ENCODE measurements around the gene NUP133. TPM values are rescaled to one million over a fixed set of nuclear protein-coding genes. Genes with fewer than 3 reads are reported as not detected.
"Not testable (repeated sequence)": the region's sequence is repeated elsewhere in the genome, so short reads cannot be mapped to it uniquely, and the experiment has no call there.

NUP133 gene
- total RNA-seq, 1 donor from 2014 or later: 9.3 TPM

DNA sequence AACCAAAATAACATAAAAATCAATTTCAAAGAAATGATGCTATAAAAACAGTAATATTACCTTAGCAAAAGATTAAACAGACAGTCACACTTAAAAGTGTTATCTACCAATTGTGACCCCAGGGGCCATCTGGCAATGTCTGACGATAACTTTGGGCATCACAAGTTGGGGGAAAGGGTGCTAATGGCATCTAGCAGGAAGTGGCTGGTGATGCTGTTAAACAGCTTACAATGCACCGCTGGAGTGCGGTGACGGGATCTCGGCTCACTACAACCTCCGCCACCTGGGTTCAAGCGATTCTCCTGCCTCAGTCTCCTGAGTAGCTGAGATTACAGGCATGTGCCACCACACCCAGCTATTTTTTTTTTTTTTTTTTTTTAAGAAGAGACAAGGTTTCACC, 27.6 kb downstream of the NUP133 start:
- Histone ChIP-seq H3K9me3 (no peaks in the 10 kb centered on the region), H3K4me1 (no peaks in the 10 kb centered on the region), H3K27me3 (no peaks in the 10 kb centered on the region), H3K27ac (no peak overlapping the region), H3K36me3 (peaks cover 33 to 78% of the 10 kb centered on the region in 2 donors), H3K4me3 (no peak overlapping the region)
- no peak for DNase-seq (ENCODE audit: low spot score in 2 of 2)
- intact Hi-C loops (cut with DNase I): no loop called here
- TF ChIP-seq CTCF (IDR thresholded peaks at IDR 0.05): no peak

GRCh38 chr1:229479660-229480399, 28.3 kb downstream of the NUP133 start:
- no peak for DNase-seq (ENCODE audit: low spot score in 2 of 2)
- H3K9me3 ChIP-seq: no peaks in the 10 kb centered on the region
- H3K27me3 ChIP-seq: no peaks in the 10 kb centered on the region
- H3K4me1 ChIP-seq: no peaks in the 10 kb centered on the region
- H3K36me3 ChIP-seq: peaks cover 31 to 78% of the 10 kb centered on the region in 2 donors
- H3K27ac ChIP-seq: no peak overlapping the region
- no peak for TF ChIP-seq CTCF (IDR thresholded peaks at IDR 0.05)
- intact Hi-C loops (cut with DNase I): no loop called here
- H3K4me3 ChIP-seq: no peak overlapping the region

- H3K36me3 ChIP-seq: peaks cover 33 to 80% of the 10 kb centered on the region in 2 donors
These were observed 29.3 kb downstream of the NUP133 start for GRCh38 chr1:229478852-229479251.

DNA sequence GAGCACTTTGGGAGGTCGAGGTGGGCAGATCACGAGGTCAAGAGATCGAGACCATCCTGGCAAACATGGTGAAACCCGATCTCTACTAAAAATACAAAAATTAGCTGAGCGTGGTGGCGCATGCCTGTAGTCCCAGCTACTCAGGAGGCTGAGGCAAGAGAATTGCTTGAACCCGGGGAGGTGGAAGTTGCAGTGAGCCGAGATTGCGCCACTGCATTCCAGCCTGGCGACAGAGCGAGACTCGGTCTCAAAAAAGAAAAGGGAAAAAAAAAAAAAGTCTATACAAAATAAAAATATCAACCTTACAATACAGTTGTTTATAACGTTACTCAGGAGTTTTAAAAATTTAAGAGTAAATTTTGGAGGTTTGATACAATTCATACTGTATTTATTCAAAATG, 32.3 kb downstream of the NUP133 start:
- H3K27ac ChIP-seq; H3K9me3 ChIP-seq; H3K27me3 ChIP-seq; H3K4me1 ChIP-seq; DNase-seq (ENCODE audit: low spot score in 2 of 2); intact Hi-C loops (cut with DNase I); H3K4me3 ChIP-seq: not testable (repeated sequence)
- peaks cover 46 to 82% of the 10 kb centered on the region in 2 donors for H3K36me3 ChIP-seq

More at GRCh38 chr1:229478852-229479251, 29.3 kb downstream of the NUP133 start:
- Histone ChIP-seq H3K9me3 (no peaks in the 10 kb centered on the region), H3K4me1 (no peaks in the 10 kb centered on the region), H3K27me3 (no peaks in the 10 kb centered on the region), H3K27ac (no peak overlapping the region), H3K4me3 (no peak overlapping the region)
- intact Hi-C loops (cut with DNase I): no loop called here
- DNase-seq (ENCODE audit: low spot score in 2 of 2): no peak
- no peak for TF ChIP-seq CTCF (IDR thresholded peaks at IDR 0.05)

DNA sequence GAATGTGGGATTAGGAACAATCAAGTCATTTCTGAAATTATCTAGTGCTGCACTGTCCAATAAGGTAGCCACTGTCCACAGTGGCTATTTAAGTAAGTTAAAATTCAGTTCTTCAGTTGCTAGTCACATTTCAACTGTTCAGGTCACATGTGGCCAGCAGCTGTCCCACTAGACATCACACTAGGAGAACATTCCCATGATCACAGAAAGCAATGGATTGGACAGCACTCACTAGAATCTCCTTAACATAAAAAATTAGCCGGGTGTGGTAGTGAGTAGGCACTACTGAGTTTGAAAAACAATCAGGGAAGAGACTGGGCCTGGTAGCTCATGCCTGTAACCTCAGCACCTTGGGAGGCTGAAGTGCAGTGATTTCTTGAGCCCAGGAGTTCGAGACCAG, 33.6 kb downstream of the NUP133 start:
- no peak overlapping the region for H3K27ac ChIP-seq
- H3K4me3 ChIP-seq: no peak overlapping the region
- intact Hi-C loops (cut with DNase I): no loop called here
- H3K36me3 ChIP-seq: peaks cover 48 to 83% of the 10 kb centered on the region in 2 donors
- H3K9me3 ChIP-seq: no peaks in the 10 kb centered on the region
- H3K27me3 ChIP-seq: no peaks in the 10 kb centered on the region
- no peaks in the 10 kb centered on the region for H3K4me1 ChIP-seq
- DNase-seq (ENCODE audit: low spot score in 2 of 2): no peak
- no peak for TF ChIP-seq CTCF (IDR thresholded peaks at IDR 0.05)

DNA sequence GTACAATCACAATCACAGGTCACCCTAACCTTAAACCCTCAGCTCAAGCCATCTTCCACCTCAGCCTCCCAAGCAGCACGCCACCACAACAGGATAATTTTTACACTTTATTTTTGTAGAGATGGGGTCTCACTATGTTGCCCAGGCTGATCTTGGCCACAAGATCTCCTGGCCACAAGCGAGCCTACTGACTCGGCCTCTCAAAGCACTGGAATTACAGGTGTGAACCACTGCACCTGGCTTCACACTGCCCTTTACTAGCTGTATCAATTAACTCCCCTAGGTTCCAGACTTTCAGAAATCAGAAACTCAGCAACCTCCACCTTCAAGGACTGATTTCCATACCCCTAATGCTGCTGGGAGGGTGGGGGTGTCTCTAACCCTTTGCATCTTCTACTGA, 37.0 kb downstream of the NUP133 start:
- no peak overlapping the region for H3K27ac ChIP-seq
- H3K36me3 ChIP-seq: peaks cover 52 to 75% of the 10 kb centered on the region in 2 donors
- no peaks in the 10 kb centered on the region for H3K27me3 ChIP-seq
- no peak overlapping the region for H3K4me3 ChIP-seq
- intact Hi-C loops (cut with DNase I): no loop called here
- no peak for TF ChIP-seq CTCF (IDR thresholded peaks at IDR 0.05)
- H3K9me3 ChIP-seq: no peaks in the 10 kb centered on the region
- no peak for DNase-seq (ENCODE audit: low spot score in 2 of 2)
- no peaks in the 10 kb centered on the region for H3K4me1 ChIP-seq
